ENCODE data around the gene GLT8D1.

GLT8D1 gene

DNA sequence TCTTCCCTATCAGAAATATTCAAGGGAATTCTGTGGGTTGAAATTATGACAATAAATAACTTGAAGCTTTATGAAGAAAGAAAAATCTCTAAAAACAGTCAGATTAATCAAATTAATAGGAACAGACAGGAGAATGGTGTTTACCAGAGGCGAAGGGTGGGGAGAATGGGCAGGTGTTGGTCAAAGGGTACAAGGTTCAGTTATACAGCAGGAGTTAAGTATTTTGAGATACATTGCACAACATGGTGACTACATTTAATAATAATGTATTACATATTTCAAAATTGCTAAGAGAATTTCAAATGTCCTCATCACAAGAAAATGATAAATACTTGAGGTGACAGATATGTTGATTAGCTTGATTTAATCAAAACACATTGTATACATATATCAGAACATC, 18.9 kb upstream of the GLT8D1 start:
- no peak for DNase-seq (ENCODE audit: low read depth)
- no peak overlapping the region for H3K4me3 ChIP-seq (ENCODE audit: low read depth, low read length)
- no peak for TF ChIP-seq MYC (IDR thresholded peaks at IDR 0.05; ENCODE audit: low read depth, low read length)
- no peak for TF ChIP-seq POLR2A (IDR thresholded peaks at IDR 0.05; ENCODE audit: extremely low read depth, insufficient read length)
- no peak for TF ChIP-seq MAX (IDR thresholded peaks at IDR 0.05; ENCODE audit: low read depth, low read length)
- no peak for TF ChIP-seq CTCF (IDR thresholded peaks at IDR 0.05; ENCODE audit: low read depth, low read length)

GRCh38 chr3:52723935-52724334, 18.3 kb upstream of the GLT8D1 start:
- no peak overlapping the region for H3K4me3 ChIP-seq (ENCODE audit: low read depth, low read length)
- no peak for DNase-seq (ENCODE audit: low read depth)
- no peak for TF ChIP-seq POLR2A (IDR thresholded peaks at IDR 0.05; ENCODE audit: extremely low read depth, insufficient read length)
- no peak for TF ChIP-seq CTCF (IDR thresholded peaks at IDR 0.05; ENCODE audit: low read depth, low read length)
- no peak for TF ChIP-seq MAX (IDR thresholded peaks at IDR 0.05; ENCODE audit: low read depth, low read length)
- no peak for TF ChIP-seq MYC (IDR thresholded peaks at IDR 0.05; ENCODE audit: low read depth, low read length)

DNA sequence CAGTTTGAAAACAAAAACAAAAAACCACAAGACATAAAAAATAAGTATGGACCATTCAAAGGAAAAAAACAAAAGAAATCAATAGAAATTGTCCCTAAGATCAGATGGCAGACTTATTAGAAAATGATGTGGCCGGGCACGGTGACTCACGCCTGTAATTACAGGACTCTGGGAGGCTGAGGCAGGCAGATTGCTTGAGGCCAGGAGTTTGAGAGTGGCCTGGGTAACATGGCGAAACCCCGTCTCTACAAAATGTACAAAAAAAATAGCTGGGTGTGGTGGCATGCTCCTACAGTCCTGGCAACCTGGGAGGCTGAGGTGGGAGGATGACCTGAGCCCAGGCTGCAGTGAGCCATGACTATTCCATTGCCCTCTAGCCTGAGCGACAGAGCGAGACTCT, 16.9 kb upstream of the GLT8D1 start:
- DNase-seq (ENCODE audit: low read depth) = peak; percentile 62
- TF ChIP-seq MAX (IDR thresholded peaks at IDR 0.05; ENCODE audit: low read depth, low read length) = no peak
- TF ChIP-seq POLR2A (IDR thresholded peaks at IDR 0.05; ENCODE audit: extremely low read depth, insufficient read length) = no peak
- TF ChIP-seq CTCF (IDR thresholded peaks at IDR 0.05; ENCODE audit: low read depth, low read length) = no peak
- TF ChIP-seq MYC (IDR thresholded peaks at IDR 0.05; ENCODE audit: low read depth, low read length) = no peak
- no peak overlapping the region for H3K4me3 ChIP-seq (ENCODE audit: low read depth, low read length)

DNA sequence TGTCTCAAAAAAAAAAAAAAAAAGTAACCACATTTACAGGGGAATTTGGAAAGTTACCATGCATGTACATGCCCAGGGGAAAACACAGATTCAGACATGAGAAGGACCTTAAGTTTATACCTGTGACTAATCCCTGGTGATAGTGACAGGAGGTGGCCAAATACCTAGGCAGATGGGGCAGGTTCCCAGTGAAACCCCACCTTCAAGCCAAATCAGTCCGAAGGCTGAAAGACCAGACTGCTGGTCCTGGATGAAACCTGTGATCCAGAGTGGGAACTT, 16.1 kb upstream of the GLT8D1 start:
- no peak for TF ChIP-seq MYC (IDR thresholded peaks at IDR 0.05; ENCODE audit: low read depth, low read length)
- TF ChIP-seq POLR2A (IDR thresholded peaks at IDR 0.05; ENCODE audit: extremely low read depth, insufficient read length) = no peak
- TF ChIP-seq CTCF (IDR thresholded peaks at IDR 0.05; ENCODE audit: low read depth, low read length) = no peak
- no peak for TF ChIP-seq MAX (IDR thresholded peaks at IDR 0.05; ENCODE audit: low read depth, low read length)
- peak overlapping the region; percentile 27 for H3K4me3 ChIP-seq (ENCODE audit: low read depth, low read length)
- no peak for DNase-seq (ENCODE audit: low read depth)

GRCh38 chr3:52721002-52721729, 15.6 kb upstream of the GLT8D1 start:
- no peak overlapping the region for H3K4me3 ChIP-seq (ENCODE audit: low read depth, low read length)
- peak; percentile 63; the same call in 1 of the 2 replicates for TF ChIP-seq MYC (IDR thresholded peaks at IDR 0.05; ENCODE audit: low read depth, low read length)
- TF ChIP-seq POLR2A (IDR thresholded peaks at IDR 0.05; ENCODE audit: extremely low read depth, insufficient read length) = no peak
- TF ChIP-seq MAX (IDR thresholded peaks at IDR 0.05; ENCODE audit: low read depth, low read length) = peak; percentile 83
- peak; percentile 97 for DNase-seq (ENCODE audit: low read depth)

GRCh38 chr3:52719618-52720017, 14.0 kb upstream of the GLT8D1 start:
- TF ChIP-seq POLR2A (IDR thresholded peaks at IDR 0.05; ENCODE audit: extremely low read depth, insufficient read length) (no peak), MAX (IDR thresholded peaks at IDR 0.05; ENCODE audit: low read depth, low read length) (no peak), CTCF (IDR thresholded peaks at IDR 0.05; ENCODE audit: low read depth, low read length) (no peak), MYC (IDR thresholded peaks at IDR 0.05; ENCODE audit: low read depth, low read length) (no peak)
- H3K4me3 ChIP-seq (ENCODE audit: low read depth, low read length) = no peak overlapping the region
- no peak for DNase-seq (ENCODE audit: low read depth)

Measured in NB4 (cell line).